AG04449 (cell line): ENCODE data around the gene LGR4.
"Not testable (repeated sequence)": the region's sequence is repeated elsewhere in the genome, so short reads cannot be mapped to it uniquely, and the experiment has no call there.

Experiments used
- CTCF ChIA-PET: fragments of 350-600 bp; formaldehyde crosslinking; extraction: SDS; loops from one replicate; lab custom pipeline; 2021; ENCODE audit warnings: antibody characterized with exemption; lab: Yijun Ruan, JAX
- POLR2A ChIA-PET: fragments of 400-600, 350-600 bp; formaldehyde crosslinking; extraction: SDS; loops from one replicate; lab custom pipeline; 2020; ENCODE audit warnings: antibody characterized with exemption, inconsistent platforms; lab: Yijun Ruan, JAX
- DNase-seq: peaks from one replicate; pipeline ENCODE4 v3.0.0-alpha.2; 2010; ENCODE audit warnings: low read depth, low spot score
- H3K4me3 ChIP-seq: 2 replicates; pipeline ENCODE4 v1.5.1; 2011; ENCODE audit warnings: low read depth, mild to moderate bottlenecking, control low read depth, low read length
- CTCF ChIP-seq: IDR thresholded peaks from one replicate; pipeline ENCODE4 v1.5.1; 2011; ENCODE audit warnings: mild to moderate bottlenecking, moderate library complexity, low read length, control low read depth, inconsistent platforms; ENCODE audit not compliant: insufficient read depth; ENCODE audit errors: missing control alignments

The LGR4 gene

GRCh38 chr11:27329867-27330632 lies 142.5 kb downstream of the LGR4 start:
- no peak overlapping the region for H3K4me3 ChIP-seq
- CTCF ChIA-PET = interaction anchor here (0.9 kb wide), 1 partner anchor 145 kb away, joined by 3 read pairs; no protein-coding TSS in a partner anchor
- DNase-seq = no peak
- TF ChIP-seq CTCF = no peak
- POLR2A ChIA-PET = no interaction called here

- POLR2A ChIA-PET = no interaction called here
- DNase-seq = no peak
- CTCF ChIA-PET = interaction anchor here (0.8 to 1.2 kb wide), 2 partner anchors 12 to 32 kb away, joined by 3 read pairs; no protein-coding TSS in a partner anchor
- no peak for TF ChIP-seq CTCF
- no peak overlapping the region for H3K4me3 ChIP-seq
Measured at GRCh38 chr11:27328614-27329013, 144.0 kb downstream of the LGR4 start.

GRCh38 chr11:27327064-27327463 lies 145.5 kb downstream of the LGR4 start:
- POLR2A ChIA-PET, CTCF ChIA-PET, DNase-seq, H3K4me3 ChIP-seq: not testable (repeated sequence)

GRCh38 chr11:27322196-27322595 lies 150.4 kb downstream of the LGR4 start:
- CTCF ChIA-PET, H3K4me3 ChIP-seq, POLR2A ChIA-PET, DNase-seq: not testable (repeated sequence)

GRCh38 chr11:27321340-27321739 lies 151.2 kb downstream of the LGR4 start:
- POLR2A ChIA-PET, DNase-seq, H3K4me3 ChIP-seq: not testable (repeated sequence)
- CTCF ChIA-PET = interaction anchor here (1.3 kb wide), 1 partner anchor 24 kb away, joined by 6 read pairs; no protein-coding TSS in a partner anchor

GRCh38 chr11:27319072-27319471 lies 153.5 kb downstream of the LGR4 start:
- TF ChIP-seq CTCF = no peak
- DNase-seq = peak; percentile 38
- H3K4me3 ChIP-seq = no peak overlapping the region
- ChIA-PET CTCF (interaction anchor here (1.1 kb wide), 1 partner anchor 23 kb away, joined by 3 read pairs; no protein-coding TSS in a partner anchor), POLR2A (interaction anchor here (1.0 kb wide), 1 partner anchor 154 kb away, joined by 4 read pairs; the partner anchor contains the start of gene LGR4)

GRCh38 chr11:27317751-27318150 lies 154.8 kb downstream of the LGR4 start:
- CTCF ChIA-PET = no interaction called here

More at GRCh38 chr11:27317751-27318150, 154.8 kb downstream of the LGR4 start:
- H3K4me3 ChIP-seq = no peak overlapping the region
- no peak for TF ChIP-seq CTCF
- POLR2A ChIA-PET = no interaction called here
- DNase-seq = no peak
